ENCODE data around the gene ADGRV1. TPM values are rescaled to one million over a fixed set of nuclear protein-coding genes. Genes with fewer than 3 reads are reported as not detected.

The ADGRV1 gene
- total and polyA plus RNA-seq, 2 donors (not counting 3 experiments of a cell fraction or from before 2014, with no cell fraction given): 0.11 to 0.55 TPM

DNA sequence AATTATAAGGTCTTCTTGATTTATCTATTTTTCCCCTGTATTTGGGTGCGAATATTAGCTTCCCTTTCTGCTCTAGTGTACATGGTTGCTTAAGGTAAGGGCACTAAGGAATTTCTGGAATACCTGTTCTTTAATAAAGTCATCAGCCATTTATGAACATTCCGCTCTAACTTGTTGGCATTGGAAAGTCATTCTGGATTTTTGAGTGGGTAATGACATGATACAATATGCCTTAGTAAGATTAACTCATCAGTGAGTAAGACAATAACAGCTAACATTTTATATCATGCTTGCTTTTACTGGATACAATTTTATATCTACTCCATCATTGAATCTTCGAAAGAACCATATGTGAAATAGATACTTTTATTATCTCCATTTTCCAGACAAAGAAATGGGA, 628.4 kb downstream of the ADGRV1 start:
- dilution Hi-C loops (cut with MboI; ENCODE audit: extremely low pct_ligation_motif_present, low sequenced_read_pairs) (no loop called here), intact Hi-C loops (cut with micrococcal nuclease) (no loop called here)
- FAIRE-seq (no peak), DNase-seq (ENCODE audit: low read depth, low spot score) (no peak)
- no peaks in the 10 kb centered on the region for H3K79me2 ChIP-seq (ENCODE audit: control insufficient read depth, insufficient read depth, low read length)
- no peak overlapping the region for H3K27ac ChIP-seq (ENCODE audit: insufficient read depth, low read depth, low read length)
- CTCF ChIA-PET: interaction anchor here (1.2 kb wide), 1 partner anchor 15 kb away, joined by 3 read pairs; no protein-coding TSS in a partner anchor
- H4K20me1 ChIP-seq (replicated peaks; ENCODE audit: control insufficient read depth, extremely low read depth, insufficient read depth, low read length): no peaks in the 10 kb centered on the region
- TF ChIP-seq EZH2 (IDR thresholded peaks at IDR 0.05; ENCODE audit: borderline replicate concordance, low read depth, low read length, severe bottlenecking): no peak
- TF ChIP-seq, protein P1, sequence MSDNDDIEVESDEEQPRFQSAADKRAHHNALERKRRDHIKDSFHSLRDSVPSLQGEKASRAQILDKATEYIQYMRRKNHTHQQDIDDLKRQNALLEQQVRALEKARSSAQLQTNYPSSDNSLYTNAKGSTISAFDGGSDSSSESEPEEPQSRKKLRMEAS (IDR thresholded peaks at IDR 0.05; ENCODE audit: insufficient read depth, insufficient read length): no peak
- TF ChIP-seq MYC (IDR thresholded peaks at IDR 0.05; ENCODE audit: low read depth, low read length): no peak
- no peak for TF ChIP-seq POLR2A (IDR thresholded peaks at IDR 0.05; ENCODE audit: low read depth, low read length)
- no peak for TF ChIP-seq JUN (IDR thresholded peaks at IDR 0.05; ENCODE audit: borderline replicate concordance, insufficient read depth, insufficient read length, low read depth)
- TF ChIP-seq POLR2AphosphoS5 (IDR thresholded peaks at IDR 0.05; ENCODE audit: insufficient read depth, low read depth, low read length): no peak
- TF ChIP-seq, protein P2, sequence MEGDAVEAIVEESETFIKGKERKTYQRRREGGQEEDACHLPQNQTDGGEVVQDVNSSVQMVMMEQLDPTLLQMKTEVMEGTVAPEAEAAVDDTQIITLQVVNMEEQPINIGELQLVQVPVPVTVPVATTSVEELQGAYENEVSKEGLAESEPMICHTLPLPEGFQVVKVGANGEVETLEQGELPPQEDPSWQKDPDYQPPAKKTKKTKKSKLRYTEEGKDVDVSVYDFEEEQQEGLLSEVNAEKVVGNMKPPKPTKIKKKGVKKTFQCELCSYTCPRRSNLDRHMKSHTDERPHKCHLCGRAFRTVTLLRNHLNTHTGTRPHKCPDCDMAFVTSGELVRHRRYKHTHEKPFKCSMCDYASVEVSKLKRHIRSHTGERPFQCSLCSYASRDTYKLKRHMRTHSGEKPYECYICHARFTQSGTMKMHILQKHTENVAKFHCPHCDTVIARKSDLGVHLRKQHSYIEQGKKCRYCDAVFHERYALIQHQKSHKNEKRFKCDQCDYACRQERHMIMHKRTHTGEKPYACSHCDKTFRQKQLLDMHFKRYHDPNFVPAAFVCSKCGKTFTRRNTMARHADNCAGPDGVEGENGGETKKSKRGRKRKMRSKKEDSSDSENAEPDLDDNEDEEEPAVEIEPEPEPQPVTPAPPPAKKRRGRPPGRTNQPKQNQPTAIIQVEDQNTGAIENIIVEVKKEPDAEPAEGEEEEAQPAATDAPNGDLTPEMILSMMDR (IDR thresholded peaks at IDR 0.05; ENCODE audit: extremely low read depth in 1 of 2, insufficient read depth in 1 of 2, low read depth in 1 of 2, low read length in 2 of 2): no peak
- POLR2A ChIA-PET: no interaction called here
- H3K9me3 ChIP-seq (replicated peaks; ENCODE audit: control insufficient read depth, insufficient read depth, low read length): no peaks in the 10 kb centered on the region
- no peaks in the 10 kb centered on the region for H3K27me3 ChIP-seq (ENCODE audit: control insufficient read depth in 2 of 2, insufficient read depth in 2 of 2, low read length in 2 of 2)
- no peak overlapping the region for H2AFZ ChIP-seq (ENCODE audit: low read depth, low read length)
- BruUV-seq (replicated peaks): no TSS peak
- no peaks in the 10 kb centered on the region for H3K9me1 ChIP-seq (replicated peaks; ENCODE audit: control insufficient read depth, extremely low read depth, insufficient read depth, low read length)
- H3K4me3 ChIP-seq (replicated peaks in 1 of 3; ENCODE audit: insufficient read depth in 1 of 3, low read depth in 1 of 3, low read length in 3 of 3): no peak overlapping the region
- H3K4me2 ChIP-seq (ENCODE audit: insufficient read depth, low read length): no peak overlapping the region
- peaks cover 6% of the 10 kb centered on the region for H3K4me1 ChIP-seq (ENCODE audit: control insufficient read depth, extremely low read depth, insufficient read depth, low read length)
- no peak overlapping the region for H3K9ac ChIP-seq (replicated peaks; ENCODE audit: extremely low read depth, insufficient read depth, low read length)
- no peaks in the 10 kb centered on the region for H3K36me3 ChIP-seq (ENCODE audit: control insufficient read depth in 2 of 2, extremely low read depth in 1 of 2, insufficient read depth in 2 of 2, low read length in 2 of 2)
